GM23338 (cell line): ENCODE data around the gene KRTAP10-1. TPM values are rescaled to one million over a fixed set of nuclear protein-coding genes. Genes with fewer than 3 reads are reported as not detected.

Source experiments
- ATAC-seq: fragments of 200-7000 bp; cut with Tn5 transposase; 3 replicates; pipeline ENCODE4 v1.9.1; 2020
- DNase-seq: peaks from one replicate; pipeline ENCODE4 v3.0.0-alpha.2; 2015; ENCODE audit warnings: low spot score
- H2AFZ ChIP-seq: fragments of 200-600 bp; sonication (generic); 2 replicates; pipeline ENCODE4 v1.8.0; 2016; ENCODE audit warnings: antibody characterized with exemption, mild to moderate bottlenecking, moderate library complexity
- H3F3A ChIP-seq: fragments of 200-600 bp; sonication (generic); replicated peaks from 2 replicates; pipeline ENCODE4 v1.8.0; 2017; ENCODE audit warnings: antibody characterized with exemption, mixed run types, low read depth
- H3K27ac ChIP-seq: fragments of 200-600 bp; sonication (generic); 2 replicates; pipeline ENCODE4 v1.6.1; 2016; ENCODE audit warnings: low read depth
- H3K27me3 ChIP-seq: fragments of 200-600 bp; sonication (generic); 2 replicates; pipeline ENCODE4 v1.8.0; 2016; ENCODE audit warnings: mild to moderate bottlenecking, mixed run types, moderate library complexity; ENCODE audit not compliant: insufficient read depth
- H3K36me3 ChIP-seq: fragments of 200-600 bp; sonication (generic); 2 replicates; pipeline ENCODE4 v1.8.0; 2016; ENCODE audit warnings: mild to moderate bottlenecking; ENCODE audit not compliant: insufficient read depth
- H3K4me1 ChIP-seq: fragments of 200-600 bp; sonication (generic); 2 replicates; pipeline ENCODE4 v1.8.0; 2016; ENCODE audit warnings: mild to moderate bottlenecking, moderate library complexity; ENCODE audit not compliant: insufficient read depth
- H3K4me2 ChIP-seq: fragments of 200-600 bp; sonication (generic); 2 replicates; pipeline ENCODE4 v1.7.1; 2017; ENCODE audit warnings: mixed run types
- H3K4me3 ChIP-seq: fragments of 200-600 bp; sonication (generic); 2 replicates; pipeline ENCODE4 v1.6.1; 2016; ENCODE audit warnings: mixed run types
- H3K79me2 ChIP-seq: fragments of 200-600 bp; sonication (generic); replicated peaks from 2 replicates; pipeline ENCODE4 v1.8.0; 2017; ENCODE audit warnings: mild to moderate bottlenecking; ENCODE audit not compliant: insufficient read depth
- H3K9me2 ChIP-seq: fragments of 200-600 bp; sonication (generic); 2 replicates; pipeline ENCODE4 v1.8.0; 2017; ENCODE audit not compliant: insufficient read depth
- H4K20me1 ChIP-seq: fragments of 200-600 bp; sonication (generic); replicated peaks from 2 replicates; pipeline ENCODE4 v1.8.0; 2017; ENCODE audit warnings: mild to moderate bottlenecking; ENCODE audit not compliant: insufficient read depth
- H3K27ac Mint-ChIP-seq: 2 replicates; pipeline ENCODE4 v1.8.0; 2020; ENCODE audit warnings: inconsistent platforms, mild to moderate bottlenecking, moderate library complexity, mixed read lengths
- H3K27me3 Mint-ChIP-seq: 3 replicates; pipeline ENCODE4 v1.8.0; 2022; ENCODE audit warnings: low read depth, mild to moderate bottlenecking, moderate library complexity, mixed read lengths, inconsistent platforms; ENCODE audit not compliant: insufficient read depth, poor library complexity
- H3K36me3 Mint-ChIP-seq: 3 replicates; pipeline ENCODE4 v1.8.0; 2021; ENCODE audit warnings: low read depth, mild to moderate bottlenecking, inconsistent platforms, moderate library complexity, mixed read lengths
- H3K4me1 Mint-ChIP-seq: 3 replicates; pipeline ENCODE4 v1.8.0; 2020; ENCODE audit warnings: mild to moderate bottlenecking, inconsistent platforms, mixed read lengths
- H3K4me3 Mint-ChIP-seq: 3 replicates; pipeline ENCODE4 v1.8.0; 2021; ENCODE audit warnings: moderate library complexity, mild to moderate bottlenecking, inconsistent platforms, mixed read lengths
- H3K9me3 Mint-ChIP-seq: 3 replicates; pipeline ENCODE4 v1.8.0; 2020; ENCODE audit warnings: moderate library complexity, mild to moderate bottlenecking, inconsistent platforms, mixed read lengths
- CREB1 ChIP-seq: fragments of 250-450 bp; sonication (Bioruptor Pico); IDR thresholded peaks from 2 replicates; pipeline ENCODE4 v1.5.0; 2020; ENCODE audit warnings: low read depth, mild to moderate bottlenecking, moderate library complexity
- EZH2 ChIP-seq: fragments of 200-600 bp; sonication (generic); IDR thresholded peaks from one replicate; pipeline ENCODE4 v1.8.0; 2017; ENCODE audit warnings: antibody characterized with exemption, mild to moderate bottlenecking, low read depth; ENCODE audit not compliant: unreplicated experiment
- EZH2phosphoT487 ChIP-seq: fragments of 200-600 bp; sonication (generic); IDR thresholded peaks from one replicate; pipeline ENCODE4 v1.8.1; 2018; ENCODE audit warnings: antibody characterized with exemption; ENCODE audit not compliant: unreplicated experiment
- JUNB ChIP-seq: IDR thresholded peaks from one replicate; pipeline ENCODE4 v1.6.1; 2016; ENCODE audit warnings: antibody characterized with exemption; ENCODE audit not compliant: unreplicated experiment
- NANOG ChIP-seq: IDR thresholded peaks from 2 replicates; pipeline ENCODE4 v1.6.1; 2016; ENCODE audit warnings: antibody characterized with exemption, borderline replicate concordance
- POLR2AphosphoS5 ChIP-seq: IDR thresholded peaks from 2 replicates; pipeline ENCODE4 v1.6.1; 2016; ENCODE audit warnings: antibody characterized with exemption, low read depth
- STAT1 ChIP-seq: IDR thresholded peaks from one replicate; pipeline ENCODE4 v1.6.1; 2016; ENCODE audit warnings: antibody characterized with exemption; ENCODE audit not compliant: unreplicated experiment
- ZNF114 ChIP-seq: fragments of 250-450 bp; sonication (Bioruptor Pico); IDR thresholded peaks from 2 replicates; pipeline ENCODE4 v1.5.0; 2020; ENCODE audit warnings: mild to moderate bottlenecking, moderate library complexity
- ZNF331 ChIP-seq: fragments of 250-450 bp; sonication (Bioruptor Pico); IDR thresholded peaks from 2 replicates; pipeline ENCODE4 v1.5.0; 2020; ENCODE audit warnings: low read depth, mild to moderate bottlenecking, moderate library complexity
- long read RNA-seq: library from polyadenylated mRNA; unstranded; transcript quantifications from one replicate; pipeline ENCODE4 v2.0.0, GENCODE V29; 2020; ENCODE audit not compliant: unreplicated experiment
- polyA plus RNA-seq: library from polyadenylated mRNA; unstranded; fragments of >200 nt; fragmentation: Nextera tagmentation; extraction: Ambion mirVana; gene quantifications from 2 replicates; pipeline ENCODE4 v1.2.1, GENCODE V29; 2016
- total RNA-seq: library from RNA; depleted of rRNA; stranded (reverse); fragments of >200 nt; shearing (Covaris generic); gene quantifications from 2 replicates; pipeline ENCODE4 v1.2.3, GENCODE V29; 2014; rRNA removed
- TF ChIP-seq, protein P1 (sequence below): fragments of 250-450 bp; sonication (Bioruptor Pico); IDR thresholded peaks from 2 replicates; pipeline ENCODE4 v1.5.0; 2020; ENCODE audit warnings: mild to moderate bottlenecking, moderate library complexity
- TF ChIP-seq, protein P2 (sequence below): IDR thresholded peaks from 2 replicates; pipeline ENCODE4 v1.6.1; 2016; ENCODE audit warnings: antibody characterized with exemption
- TF ChIP-seq, protein P3 (sequence below): IDR thresholded peaks from one replicate; pipeline ENCODE4 v1.6.1; 2018; ENCODE audit warnings: antibody characterized with exemption; ENCODE audit not compliant: unreplicated experiment
- TF ChIP-seq, protein P4 (sequence below), 2 experiments: fragments of 200-600 bp in 1 of 2; sonication (generic) in 1 of 2; conservative IDR thresholded peaks; 2 replicates each; pipeline versions ENCODE4 v1.5.1 to v1.6.1; 2016 to 2017; ENCODE audit warnings: antibody characterized with exemption in 2 of 2, low read depth in 2 of 2, mild to moderate bottlenecking in 2 of 2, moderate library complexity in 1 of 2

The KRTAP10-1 gene, protein sequence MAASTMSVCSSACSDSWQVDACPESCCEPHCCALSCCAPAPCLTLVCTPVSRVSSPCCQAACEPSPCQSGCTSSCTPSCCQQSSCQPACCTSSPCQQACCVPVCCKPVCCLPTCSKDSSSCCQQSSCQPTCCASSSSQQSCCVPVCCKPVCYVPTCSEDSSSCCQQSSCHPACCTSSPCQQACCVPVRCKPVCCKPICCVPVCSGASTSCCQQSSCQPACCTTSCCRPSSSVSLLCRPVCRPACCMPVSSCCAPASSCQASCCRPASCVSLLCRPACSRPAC
- not detected in 2 replicates for total RNA-seq
- polyA plus RNA-seq, result not detected in 2 replicates
- long read RNA-seq, result 0 reads

DNA sequence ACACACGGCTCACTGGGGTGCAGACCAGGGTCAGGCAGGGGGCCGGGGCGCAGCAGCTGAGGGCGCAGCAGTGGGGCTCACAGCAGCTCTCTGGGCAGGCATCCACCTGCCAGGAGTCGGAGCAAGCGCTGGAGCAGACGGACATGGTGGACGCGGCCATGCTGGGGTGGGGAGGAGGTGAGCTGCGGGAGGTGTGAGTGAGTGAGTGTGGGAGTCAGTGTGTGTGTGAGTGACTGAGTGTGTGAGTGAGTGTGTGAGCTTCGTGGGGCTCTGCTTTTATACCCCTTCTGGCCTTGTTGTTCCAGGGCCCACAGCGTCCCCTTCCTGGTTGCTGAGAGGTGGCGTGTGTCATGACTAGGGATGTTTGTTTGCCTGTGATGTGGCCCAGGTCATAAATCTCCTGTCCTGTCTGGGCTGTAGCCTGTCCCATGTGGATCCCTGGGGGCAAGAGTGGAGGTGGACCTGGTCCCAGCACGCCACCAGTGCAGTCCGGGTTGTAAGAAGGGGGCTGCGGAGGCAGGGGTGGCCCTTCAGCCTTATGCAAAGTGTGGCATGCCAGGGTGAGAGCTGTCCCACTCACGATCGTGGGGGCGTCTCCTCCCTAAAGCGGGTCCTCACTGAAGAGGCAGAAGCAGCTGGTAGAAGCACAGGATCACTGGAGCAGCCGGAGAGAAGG, at the start of gene KRTAP10-1:
KRTAP10-1 (minus strand) TSS at position 205 of the 676 bp plus-strand sequence; CDS start at position 160, 45 bp downstream.
- H3K27me3 Mint-ChIP-seq, result peaks cover 2% of the 10 kb centered on the region
- H3K4me1 Mint-ChIP-seq, result no peaks in the 10 kb centered on the region; the same call in 2 of the 3 replicates
- Histone ChIP-seq H3K4me1 (no peaks in the 10 kb centered on the region), H3K79me2 (no peaks in the 10 kb centered on the region), H3K27ac (no peak within 1 kb of the TSS), H3K4me2 (no peak within 1 kb of the TSS), H3K9me2 (no peaks in the 10 kb centered on the region), H3F3A (no peaks in the 10 kb centered on the region), H3K27me3 (no peaks in the 10 kb centered on the region), H4K20me1 (no peaks in the 10 kb centered on the region), H3K4me3 (no peak within 1 kb of the TSS), H2AFZ (peak within 1 kb of the TSS; percentile 18; the same call in 1 of the 2 replicates), H3K36me3 (no peaks in the 10 kb centered on the region)
- ATAC-seq, result no peak
- no peaks in the 10 kb centered on the region; the same call in 2 of the 3 replicates for H3K36me3 Mint-ChIP-seq
- no peak for DNase-seq
- H3K27ac Mint-ChIP-seq, result no peak within 1 kb of the TSS
- TF ChIP-seq, protein P1, sequence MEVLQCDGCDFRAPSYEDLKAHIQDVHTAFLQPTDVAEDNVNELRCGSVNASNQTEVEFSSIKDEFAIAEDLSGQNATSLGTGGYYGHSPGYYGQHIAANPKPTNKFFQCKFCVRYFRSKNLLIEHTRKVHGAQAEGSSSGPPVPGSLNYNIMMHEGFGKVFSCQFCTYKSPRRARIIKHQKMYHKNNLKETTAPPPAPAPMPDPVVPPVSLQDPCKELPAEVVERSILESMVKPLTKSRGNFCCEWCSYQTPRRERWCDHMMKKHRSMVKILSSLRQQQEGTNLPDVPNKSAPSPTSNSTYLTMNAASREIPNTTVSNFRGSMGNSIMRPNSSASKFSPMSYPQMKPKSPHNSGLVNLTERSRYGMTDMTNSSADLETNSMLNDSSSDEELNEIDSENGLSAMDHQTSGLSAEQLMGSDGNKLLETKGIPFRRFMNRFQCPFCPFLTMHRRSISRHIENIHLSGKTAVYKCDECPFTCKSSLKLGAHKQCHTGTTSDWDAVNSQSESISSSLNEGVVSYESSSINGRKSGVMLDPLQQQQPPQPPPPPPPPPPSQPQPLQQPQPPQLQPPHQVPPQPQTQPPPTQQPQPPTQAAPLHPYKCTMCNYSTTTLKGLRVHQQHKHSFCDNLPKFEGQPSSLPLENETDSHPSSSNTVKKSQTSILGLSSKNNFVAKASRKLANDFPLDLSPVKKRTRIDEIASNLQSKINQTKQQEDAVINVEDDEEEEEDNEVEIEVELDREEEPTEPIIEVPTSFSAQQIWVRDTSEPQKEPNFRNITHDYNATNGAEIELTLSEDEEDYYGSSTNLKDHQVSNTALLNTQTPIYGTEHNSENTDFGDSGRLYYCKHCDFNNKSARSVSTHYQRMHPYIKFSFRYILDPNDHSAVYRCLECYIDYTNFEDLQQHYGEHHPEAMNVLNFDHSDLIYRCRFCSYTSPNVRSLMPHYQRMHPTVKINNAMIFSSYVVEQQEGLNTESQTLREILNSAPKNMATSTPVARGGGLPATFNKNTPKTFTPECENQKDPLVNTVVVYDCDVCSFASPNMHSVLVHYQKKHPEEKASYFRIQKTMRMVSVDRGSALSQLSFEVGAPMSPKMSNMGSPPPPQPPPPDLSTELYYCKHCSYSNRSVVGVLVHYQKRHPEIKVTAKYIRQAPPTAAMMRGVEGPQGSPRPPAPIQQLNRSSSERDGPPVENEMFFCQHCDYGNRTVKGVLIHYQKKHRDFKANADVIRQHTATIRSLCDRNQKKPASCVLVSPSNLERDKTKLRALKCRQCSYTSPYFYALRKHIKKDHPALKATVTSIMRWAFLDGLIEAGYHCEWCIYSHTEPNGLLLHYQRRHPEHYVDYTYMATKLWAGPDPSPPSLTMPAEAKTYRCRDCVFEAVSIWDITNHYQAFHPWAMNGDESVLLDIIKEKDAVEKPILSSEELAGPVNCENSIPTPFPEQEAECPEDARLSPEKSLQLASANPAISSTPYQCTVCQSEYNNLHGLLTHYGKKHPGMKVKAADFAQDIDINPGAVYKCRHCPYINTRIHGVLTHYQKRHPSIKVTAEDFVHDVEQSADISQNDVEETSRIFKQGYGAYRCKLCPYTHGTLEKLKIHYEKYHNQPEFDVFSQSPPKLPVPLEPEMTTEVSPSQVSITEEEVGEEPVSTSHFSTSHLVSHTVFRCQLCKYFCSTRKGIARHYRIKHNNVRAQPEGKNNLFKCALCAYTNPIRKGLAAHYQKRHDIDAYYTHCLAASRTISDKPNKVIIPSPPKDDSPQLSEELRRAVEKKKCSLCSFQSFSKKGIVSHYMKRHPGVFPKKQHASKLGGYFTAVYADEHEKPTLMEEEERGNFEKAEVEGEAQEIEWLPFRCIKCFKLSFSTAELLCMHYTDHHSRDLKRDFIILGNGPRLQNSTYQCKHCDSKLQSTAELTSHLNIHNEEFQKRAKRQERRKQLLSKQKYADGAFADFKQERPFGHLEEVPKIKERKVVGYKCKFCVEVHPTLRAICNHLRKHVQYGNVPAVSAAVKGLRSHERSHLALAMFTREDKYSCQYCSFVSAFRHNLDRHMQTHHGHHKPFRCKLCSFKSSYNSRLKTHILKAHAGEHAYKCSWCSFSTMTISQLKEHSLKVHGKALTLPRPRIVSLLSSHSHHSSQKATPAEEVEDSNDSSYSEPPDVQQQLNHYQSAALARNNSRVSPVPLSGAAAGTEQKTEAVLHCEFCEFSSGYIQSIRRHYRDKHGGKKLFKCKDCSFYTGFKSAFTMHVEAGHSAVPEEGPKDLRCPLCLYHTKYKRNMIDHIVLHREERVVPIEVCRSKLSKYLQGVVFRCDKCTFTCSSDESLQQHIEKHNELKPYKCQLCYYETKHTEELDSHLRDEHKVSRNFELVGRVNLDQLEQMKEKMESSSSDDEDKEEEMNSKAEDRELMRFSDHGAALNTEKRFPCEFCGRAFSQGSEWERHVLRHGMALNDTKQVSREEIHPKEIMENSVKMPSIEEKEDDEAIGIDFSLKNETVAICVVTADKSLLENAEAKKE (CRISPR knock-in tag), result no peak
- no peak for TF ChIP-seq EZH2
- TF ChIP-seq POLR2AphosphoS5, result no peak
- no peak for TF ChIP-seq STAT1
- TF ChIP-seq ZNF331 (CRISPR knock-in tag), result no peak
- TF ChIP-seq NANOG, result no peak
- TF ChIP-seq CREB1, result no peak
- TF ChIP-seq, protein P2, sequence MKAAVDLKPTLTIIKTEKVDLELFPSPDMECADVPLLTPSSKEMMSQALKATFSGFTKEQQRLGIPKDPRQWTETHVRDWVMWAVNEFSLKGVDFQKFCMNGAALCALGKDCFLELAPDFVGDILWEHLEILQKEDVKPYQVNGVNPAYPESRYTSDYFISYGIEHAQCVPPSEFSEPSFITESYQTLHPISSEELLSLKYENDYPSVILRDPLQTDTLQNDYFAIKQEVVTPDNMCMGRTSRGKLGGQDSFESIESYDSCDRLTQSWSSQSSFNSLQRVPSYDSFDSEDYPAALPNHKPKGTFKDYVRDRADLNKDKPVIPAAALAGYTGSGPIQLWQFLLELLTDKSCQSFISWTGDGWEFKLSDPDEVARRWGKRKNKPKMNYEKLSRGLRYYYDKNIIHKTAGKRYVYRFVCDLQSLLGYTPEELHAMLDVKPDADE, result no peak
- TF ChIP-seq, protein P3, sequence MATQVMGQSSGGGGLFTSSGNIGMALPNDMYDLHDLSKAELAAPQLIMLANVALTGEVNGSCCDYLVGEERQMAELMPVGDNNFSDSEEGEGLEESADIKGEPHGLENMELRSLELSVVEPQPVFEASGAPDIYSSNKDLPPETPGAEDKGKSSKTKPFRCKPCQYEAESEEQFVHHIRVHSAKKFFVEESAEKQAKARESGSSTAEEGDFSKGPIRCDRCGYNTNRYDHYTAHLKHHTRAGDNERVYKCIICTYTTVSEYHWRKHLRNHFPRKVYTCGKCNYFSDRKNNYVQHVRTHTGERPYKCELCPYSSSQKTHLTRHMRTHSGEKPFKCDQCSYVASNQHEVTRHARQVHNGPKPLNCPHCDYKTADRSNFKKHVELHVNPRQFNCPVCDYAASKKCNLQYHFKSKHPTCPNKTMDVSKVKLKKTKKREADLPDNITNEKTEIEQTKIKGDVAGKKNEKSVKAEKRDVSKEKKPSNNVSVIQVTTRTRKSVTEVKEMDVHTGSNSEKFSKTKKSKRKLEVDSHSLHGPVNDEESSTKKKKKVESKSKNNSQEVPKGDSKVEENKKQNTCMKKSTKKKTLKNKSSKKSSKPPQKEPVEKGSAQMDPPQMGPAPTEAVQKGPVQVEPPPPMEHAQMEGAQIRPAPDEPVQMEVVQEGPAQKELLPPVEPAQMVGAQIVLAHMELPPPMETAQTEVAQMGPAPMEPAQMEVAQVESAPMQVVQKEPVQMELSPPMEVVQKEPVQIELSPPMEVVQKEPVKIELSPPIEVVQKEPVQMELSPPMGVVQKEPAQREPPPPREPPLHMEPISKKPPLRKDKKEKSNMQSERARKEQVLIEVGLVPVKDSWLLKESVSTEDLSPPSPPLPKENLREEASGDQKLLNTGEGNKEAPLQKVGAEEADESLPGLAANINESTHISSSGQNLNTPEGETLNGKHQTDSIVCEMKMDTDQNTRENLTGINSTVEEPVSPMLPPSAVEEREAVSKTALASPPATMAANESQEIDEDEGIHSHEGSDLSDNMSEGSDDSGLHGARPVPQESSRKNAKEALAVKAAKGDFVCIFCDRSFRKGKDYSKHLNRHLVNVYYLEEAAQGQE, result no peak
- TF ChIP-seq JUNB, result no peak
- TF ChIP-seq ZNF114, result no peak
- TF ChIP-seq, protein P4, sequence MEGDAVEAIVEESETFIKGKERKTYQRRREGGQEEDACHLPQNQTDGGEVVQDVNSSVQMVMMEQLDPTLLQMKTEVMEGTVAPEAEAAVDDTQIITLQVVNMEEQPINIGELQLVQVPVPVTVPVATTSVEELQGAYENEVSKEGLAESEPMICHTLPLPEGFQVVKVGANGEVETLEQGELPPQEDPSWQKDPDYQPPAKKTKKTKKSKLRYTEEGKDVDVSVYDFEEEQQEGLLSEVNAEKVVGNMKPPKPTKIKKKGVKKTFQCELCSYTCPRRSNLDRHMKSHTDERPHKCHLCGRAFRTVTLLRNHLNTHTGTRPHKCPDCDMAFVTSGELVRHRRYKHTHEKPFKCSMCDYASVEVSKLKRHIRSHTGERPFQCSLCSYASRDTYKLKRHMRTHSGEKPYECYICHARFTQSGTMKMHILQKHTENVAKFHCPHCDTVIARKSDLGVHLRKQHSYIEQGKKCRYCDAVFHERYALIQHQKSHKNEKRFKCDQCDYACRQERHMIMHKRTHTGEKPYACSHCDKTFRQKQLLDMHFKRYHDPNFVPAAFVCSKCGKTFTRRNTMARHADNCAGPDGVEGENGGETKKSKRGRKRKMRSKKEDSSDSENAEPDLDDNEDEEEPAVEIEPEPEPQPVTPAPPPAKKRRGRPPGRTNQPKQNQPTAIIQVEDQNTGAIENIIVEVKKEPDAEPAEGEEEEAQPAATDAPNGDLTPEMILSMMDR (conservative IDR thresholded peaks at IDR 0.05; ENCODE audit: low read depth in 2 of 2), result no peak
- TF ChIP-seq EZH2phosphoT487, result no peak
- H3K9me3 Mint-ChIP-seq, result no peaks in the 10 kb centered on the region; the same call in 1 of the 3 replicates
- H3K4me3 Mint-ChIP-seq, result no peak within 1 kb of the TSS
